ENCODE measurements around the gene PACRG. TPM values are rescaled to one million over a fixed set of nuclear protein-coding genes. Genes with fewer than 3 reads are reported as not detected.

The PACRG gene
- total RNA-seq, 1 donor = under 0.01 TPM

DNA sequence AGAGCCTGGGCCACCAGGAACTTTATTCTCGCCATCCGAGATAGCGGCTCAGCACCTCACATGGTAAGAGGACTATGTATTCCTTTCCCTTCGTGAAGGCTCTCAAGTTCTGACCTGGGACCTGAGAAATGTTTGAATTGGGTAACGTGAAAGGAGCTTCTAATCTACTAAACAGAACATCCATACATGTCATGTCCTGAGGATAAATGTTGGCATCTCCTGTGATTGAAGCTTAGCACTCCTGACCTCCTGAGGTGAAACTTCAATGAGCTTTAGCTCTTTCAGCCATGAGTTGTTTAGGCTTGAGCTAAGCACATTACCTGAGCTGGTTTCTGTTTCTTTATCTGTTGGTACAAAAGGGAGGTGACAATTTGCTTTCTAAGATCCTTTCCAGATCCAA, 280.9 kb downstream of the PACRG start:
- DNase-seq (ENCODE audit: low read depth) = no peak
- H3K4me3 ChIP-seq (ENCODE audit: low read depth, low read length) = no peak overlapping the region
- TF ChIP-seq, protein P1, sequence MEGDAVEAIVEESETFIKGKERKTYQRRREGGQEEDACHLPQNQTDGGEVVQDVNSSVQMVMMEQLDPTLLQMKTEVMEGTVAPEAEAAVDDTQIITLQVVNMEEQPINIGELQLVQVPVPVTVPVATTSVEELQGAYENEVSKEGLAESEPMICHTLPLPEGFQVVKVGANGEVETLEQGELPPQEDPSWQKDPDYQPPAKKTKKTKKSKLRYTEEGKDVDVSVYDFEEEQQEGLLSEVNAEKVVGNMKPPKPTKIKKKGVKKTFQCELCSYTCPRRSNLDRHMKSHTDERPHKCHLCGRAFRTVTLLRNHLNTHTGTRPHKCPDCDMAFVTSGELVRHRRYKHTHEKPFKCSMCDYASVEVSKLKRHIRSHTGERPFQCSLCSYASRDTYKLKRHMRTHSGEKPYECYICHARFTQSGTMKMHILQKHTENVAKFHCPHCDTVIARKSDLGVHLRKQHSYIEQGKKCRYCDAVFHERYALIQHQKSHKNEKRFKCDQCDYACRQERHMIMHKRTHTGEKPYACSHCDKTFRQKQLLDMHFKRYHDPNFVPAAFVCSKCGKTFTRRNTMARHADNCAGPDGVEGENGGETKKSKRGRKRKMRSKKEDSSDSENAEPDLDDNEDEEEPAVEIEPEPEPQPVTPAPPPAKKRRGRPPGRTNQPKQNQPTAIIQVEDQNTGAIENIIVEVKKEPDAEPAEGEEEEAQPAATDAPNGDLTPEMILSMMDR (IDR thresholded peaks at IDR 0.05; ENCODE audit: insufficient read depth, low read depth, low read length) = no peak

DNA sequence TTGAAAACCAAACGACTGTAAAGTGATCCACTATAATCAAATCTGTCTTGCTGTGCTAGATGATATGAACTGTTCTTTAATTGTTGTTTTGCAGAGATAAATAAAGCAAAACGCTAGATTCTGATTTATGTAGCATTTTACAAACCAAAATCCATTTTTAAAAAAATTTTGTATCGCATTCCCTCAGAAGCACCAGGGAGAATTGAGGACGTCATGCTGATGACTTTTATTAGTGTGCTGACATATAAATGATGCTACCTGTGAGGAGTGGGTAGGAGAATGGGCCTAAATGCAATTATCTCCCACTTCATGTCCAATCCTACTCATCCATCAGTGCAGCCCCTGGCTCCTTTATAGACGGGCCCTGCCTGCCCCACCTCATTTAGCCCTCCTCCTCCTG, 282.4 kb downstream of the PACRG start:
- H3K4me3 ChIP-seq (ENCODE audit: low read depth, low read length) = no peak overlapping the region
- no peak for DNase-seq (ENCODE audit: low read depth)
- TF ChIP-seq, protein P1 (IDR thresholded peaks at IDR 0.05; ENCODE audit: insufficient read depth, low read depth, low read length) = no peak

DNA sequence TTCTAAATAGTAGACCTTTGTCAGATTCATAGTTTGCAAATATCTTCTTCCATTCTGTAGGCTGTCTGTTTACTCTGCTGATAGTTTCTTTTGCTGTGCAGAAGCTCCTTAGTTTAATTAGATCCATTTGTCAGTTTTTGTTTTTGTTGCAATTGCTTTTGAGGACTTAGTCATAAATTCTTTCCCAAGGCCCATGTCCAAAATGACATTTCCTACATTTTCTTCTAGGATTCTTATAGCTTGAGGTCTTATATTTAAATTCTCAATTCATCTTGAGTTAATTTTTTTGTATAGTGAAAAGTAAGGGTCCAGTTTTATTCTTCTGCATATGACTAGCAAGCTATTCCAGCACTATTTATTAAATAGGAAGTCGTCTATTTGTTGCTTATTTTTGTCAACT, 287.0 kb downstream of the PACRG start:
- DNase-seq (ENCODE audit: low read depth) = no peak
- TF ChIP-seq, protein P1 (IDR thresholded peaks at IDR 0.05; ENCODE audit: insufficient read depth, low read depth, low read length) = no peak
- no peak overlapping the region for H3K4me3 ChIP-seq (ENCODE audit: low read depth, low read length)

DNA sequence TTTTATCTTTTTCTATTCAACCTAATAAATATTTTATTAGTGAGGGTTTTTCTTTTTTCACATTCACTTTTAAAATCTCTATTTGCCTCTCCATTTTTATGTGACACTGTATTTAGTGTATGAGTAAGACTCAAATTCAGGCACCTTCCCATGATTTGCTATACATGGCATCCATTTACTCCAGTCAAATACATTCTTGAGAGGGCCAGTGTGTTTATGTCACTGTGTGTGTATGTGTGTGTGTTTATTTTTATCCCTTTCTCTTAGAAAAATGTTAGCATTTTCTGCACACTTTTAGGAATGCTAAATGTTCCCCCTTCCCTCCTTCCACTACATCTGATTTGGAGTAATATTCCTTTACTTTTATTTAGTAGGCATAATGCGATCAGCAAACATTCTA, 290.0 kb downstream of the PACRG start:
- H3K4me3 ChIP-seq (ENCODE audit: low read depth, low read length) = no peak overlapping the region
- DNase-seq (ENCODE audit: low read depth) = no peak
- TF ChIP-seq, protein P1 (IDR thresholded peaks at IDR 0.05; ENCODE audit: insufficient read depth, low read depth, low read length) = no peak

DNA sequence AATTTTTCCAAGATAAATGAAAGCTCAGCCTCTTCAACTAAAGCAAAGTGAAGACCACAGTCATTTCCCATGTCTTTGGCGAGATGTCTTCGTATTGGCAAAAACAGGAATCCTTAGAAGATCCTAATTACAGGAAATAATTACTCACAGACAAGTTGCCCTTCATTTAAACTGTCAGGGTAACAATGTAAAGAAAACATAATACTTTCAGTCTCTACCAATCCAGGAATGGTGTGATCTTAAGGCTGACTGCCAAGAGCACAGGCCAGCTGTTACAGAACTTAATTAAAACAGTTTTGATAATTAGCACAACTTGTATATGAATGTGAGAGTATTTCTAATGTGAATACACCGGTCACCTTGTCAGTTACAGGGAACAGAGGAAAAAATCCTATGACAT, 292.2 kb downstream of the PACRG start:
- H3K4me3 ChIP-seq (ENCODE audit: low read depth, low read length) = no peak overlapping the region
- no peak for DNase-seq (ENCODE audit: low read depth)
- TF ChIP-seq, protein P1 (IDR thresholded peaks at IDR 0.05; ENCODE audit: insufficient read depth, low read depth, low read length) = no peak

DNA sequence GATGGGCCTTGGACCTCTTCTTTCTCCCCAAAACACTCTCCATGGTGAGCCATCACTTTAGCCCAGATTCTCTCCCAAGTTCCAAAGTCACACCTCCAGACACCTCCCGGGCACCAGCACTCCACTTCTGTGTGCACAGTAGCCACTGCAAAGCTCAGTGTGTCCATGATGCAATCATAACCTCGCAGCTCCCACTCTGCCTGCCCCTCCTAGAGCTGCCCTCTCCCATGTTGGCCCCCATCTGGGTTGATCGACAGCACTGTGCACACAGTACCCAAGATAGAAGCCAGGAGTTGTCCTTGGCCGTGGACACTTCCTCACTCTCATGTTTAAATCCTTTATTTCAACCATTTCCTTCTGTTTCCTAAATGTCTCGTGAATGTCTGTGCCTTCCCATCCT, 293.3 kb downstream of the PACRG start:
- H3K4me3 ChIP-seq (ENCODE audit: low read depth, low read length) = no peak overlapping the region
- TF ChIP-seq, protein P1 (IDR thresholded peaks at IDR 0.05; ENCODE audit: insufficient read depth, low read depth, low read length) = no peak
- DNase-seq (ENCODE audit: low read depth) = no peak

DNA sequence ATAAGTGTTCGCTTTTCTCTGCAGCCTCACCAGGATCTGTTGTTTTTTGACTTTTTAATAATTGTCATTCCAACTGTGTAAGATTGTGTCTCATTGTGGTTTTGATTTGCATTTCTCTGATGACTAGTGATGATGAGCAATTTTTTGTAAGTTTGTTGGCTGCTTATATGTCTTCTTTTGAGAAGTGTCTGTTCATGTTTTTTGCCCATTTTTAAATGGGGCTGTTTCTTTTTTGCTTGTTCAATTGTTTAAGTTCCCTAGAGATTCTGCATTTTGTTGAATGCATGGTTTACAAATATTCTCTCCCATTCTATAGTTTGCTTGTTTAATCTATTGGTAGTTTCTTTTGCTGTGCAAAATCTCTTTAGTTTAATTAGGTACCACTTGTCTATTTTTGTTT, 295.9 kb downstream of the PACRG start:
- H3K4me3 ChIP-seq (ENCODE audit: low read depth, low read length) = no peak overlapping the region
- no peak for DNase-seq (ENCODE audit: low read depth)
- TF ChIP-seq, protein P1 (IDR thresholded peaks at IDR 0.05; ENCODE audit: insufficient read depth, low read depth, low read length) = no peak

Measured in fibroblast of villous mesenchyme (primary cell).